Measurements from ENCODE around the gene BCL2L14. TPM values are rescaled to one million over a fixed set of nuclear protein-coding genes. Genes with fewer than 3 reads are reported as not detected.

BCL2L14 gene, protein sequence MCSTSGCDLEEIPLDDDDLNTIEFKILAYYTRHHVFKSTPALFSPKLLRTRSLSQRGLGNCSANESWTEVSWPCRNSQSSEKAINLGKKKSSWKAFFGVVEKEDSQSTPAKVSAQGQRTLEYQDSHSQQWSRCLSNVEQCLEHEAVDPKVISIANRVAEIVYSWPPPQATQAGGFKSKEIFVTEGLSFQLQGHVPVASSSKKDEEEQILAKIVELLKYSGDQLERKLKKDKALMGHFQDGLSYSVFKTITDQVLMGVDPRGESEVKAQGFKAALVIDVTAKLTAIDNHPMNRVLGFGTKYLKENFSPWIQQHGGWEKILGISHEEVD
- 10 to 100 TPM; 12.9 to 13.3 TPM for total RNA-seq

DNA sequence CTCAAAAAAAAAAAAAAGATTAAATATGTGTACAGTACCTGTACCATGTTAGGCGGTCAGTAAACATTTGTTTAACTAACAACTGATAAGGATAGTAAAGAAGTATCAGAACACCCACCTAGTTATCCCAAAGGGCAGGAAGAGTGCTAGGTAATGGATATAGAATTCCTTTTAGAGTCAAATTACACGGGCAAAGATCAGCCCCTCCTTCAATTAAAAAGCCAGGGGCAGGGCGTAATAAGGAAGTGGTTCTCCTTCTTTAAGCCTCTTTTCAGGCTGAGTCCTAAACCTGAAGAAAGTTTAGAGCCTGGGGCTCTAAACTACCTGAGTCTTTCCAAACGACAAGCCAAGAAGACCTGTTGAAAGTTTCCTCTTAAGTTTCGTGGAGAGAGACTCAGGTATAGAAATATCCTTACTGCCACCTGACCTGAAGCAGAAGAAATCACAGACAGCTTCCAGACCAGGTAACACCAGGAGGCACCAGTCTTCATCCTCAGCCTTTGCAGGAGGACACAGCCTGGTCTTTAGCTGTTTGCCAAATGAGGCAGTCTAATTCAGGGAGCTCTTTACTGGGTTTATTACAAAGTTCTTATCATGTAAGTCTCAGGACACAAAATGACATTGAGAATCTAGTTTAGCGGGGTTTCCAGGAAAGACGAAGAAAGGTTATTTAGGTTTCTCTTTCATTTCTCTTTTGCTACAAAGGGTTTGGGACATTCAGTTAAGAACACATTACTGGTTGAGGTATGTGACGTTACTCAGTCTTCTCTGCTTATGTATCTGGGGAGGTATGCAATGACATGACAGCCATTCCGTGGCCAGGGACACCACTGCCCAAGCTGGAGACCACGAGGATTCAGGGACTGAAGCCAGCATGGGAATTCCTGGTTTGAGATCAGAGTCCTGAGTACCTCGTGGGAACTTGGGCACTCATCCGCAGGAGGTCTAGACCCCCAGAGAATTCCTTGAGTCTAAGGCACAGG, at the start of gene BCL2L14:
BCL2L14 (plus strand) TSS at position 266 of the 983 bp plus-strand sequence. CDS start 8,367 bp downstream, outside the sequence.

Small RNA genes within 50 kb of the gene (microRNA-seq; reads per million reads assigned to microRNA genes)
- gene MIR1244-4 (ENCODE audit: borderline microRNAs expressed, borderline replicate concordance): not detected

Other genes with a start within 250 kb of the BCL2L14 start
- 1 to 10 TPM; 1.6 to 2.3 TPM for gene LRP6, start 196.1 kb downstream of the BCL2L14 start, total RNA-seq

Measured in activated naive CD4-positive, alpha-beta T cell treated with anti-CD3 and anti-CD28 coated beads, Interleukin-2, amount 10 ng/mL, durations not matched to agents 5 hours and 36 hours (primary cell).